HG02852 (cell line): Measurements from ENCODE around the gene SMCO4.
"Not testable (repeated sequence)": the region's sequence is repeated elsewhere in the genome, so short reads cannot be mapped to it uniquely, and the experiment has no call there.

ENCODE experiments used
- ATAC-seq: cut with Tn5 transposase; IDR thresholded peaks from one replicate; pipeline ENCODE4 v1.9.1; 2021; ENCODE audit warnings: mild to moderate bottlenecking, moderate library complexity; ENCODE audit not compliant: unreplicated experiment

Gene SMCO4

GRCh38 chr11:93480756-93481155 lies 62.4 kb downstream of the SMCO4 start:
- ATAC-seq: no peak

- no peak for ATAC-seq
Measured at GRCh38 chr11:93480256-93480655, 62.9 kb downstream of the SMCO4 start.

GRCh38 chr11:93478841-93479240 lies 64.3 kb downstream of the SMCO4 start:
- ATAC-seq: no peak

GRCh38 chr11:93477684-93478234 lies 65.4 kb downstream of the SMCO4 start:
- ATAC-seq: no peak

GRCh38 chr11:93476796-93477195 lies 66.4 kb downstream of the SMCO4 start:
- ATAC-seq: no peak

GRCh38 chr11:93474123-93474522 lies 69.1 kb downstream of the SMCO4 start:
- ATAC-seq: no peak

- no peak for ATAC-seq
Measured at GRCh38 chr11:93468290-93468689, 74.9 kb downstream of the SMCO4 start.

GRCh38 chr11:93467054-93467453 lies 76.1 kb downstream of the SMCO4 start:
- ATAC-seq: no peak

GRCh38 chr11:93464927-93465540 lies 78.2 kb downstream of the SMCO4 start:
- ATAC-seq: no peak

GRCh38 chr11:93463666-93464065 lies 79.5 kb downstream of the SMCO4 start:
- not testable (repeated sequence) for ATAC-seq

- ATAC-seq: no peak
Measured at GRCh38 chr11:93458286-93458685, 84.9 kb downstream of the SMCO4 start.

GRCh38 chr11:93444617-93445073 lies 98.5 kb downstream of the SMCO4 start:
- no peak for ATAC-seq

- not testable (repeated sequence) for ATAC-seq
Measured at GRCh38 chr11:93443232-93443631, 100.0 kb downstream of the SMCO4 start.

- no peak for ATAC-seq
Measured at GRCh38 chr11:93432247-93432646, 110.9 kb downstream of the SMCO4 start.
